SW 1271 (cell line): ENCODE results near the gene LILRB3.
"Not testable (repeated sequence)": the region's sequence is repeated elsewhere in the genome, so short reads cannot be mapped to it uniquely, and the experiment has no call there.

Source experiments
- DNase-seq, 2 experiments: peaks; one replicate each; lab custom pipeline; 2025; lab: John Stamatoyannopoulos, UW

The LILRB3 gene

GRCh38 chr19:54222474-54223276, at the start of gene LILRB3:
LILRB3 (minus strand) TSS chr19:54223007; CDS start chr19:54222976, 31 bp downstream.
- DNase-seq, result not testable (repeated sequence)

GRCh38 chr19:54272181-54272580, 49.4 kb upstream of the LILRB3 start:
- DNase-seq, result not testable (repeated sequence)

GRCh38 chr19:54271587-54271986, 48.8 kb upstream of the LILRB3 start:
- not testable (repeated sequence) for DNase-seq

GRCh38 chr19:54271106-54271505, 48.3 kb upstream of the LILRB3 start:
- DNase-seq, result no peak

- no peak for DNase-seq
These were observed 46.1 kb upstream of the LILRB3 start for GRCh38 chr19:54268936-54269335.

GRCh38 chr19:54266133-54266532, 43.3 kb upstream of the LILRB3 start:
- DNase-seq, result peak in 1 of 2 experiments; percentile 23

- DNase-seq, result no peak
These were observed 39.7 kb upstream of the LILRB3 start for GRCh38 chr19:54262470-54262869.

GRCh38 chr19:54262066-54262465, 39.3 kb upstream of the LILRB3 start:
- no peak for DNase-seq

GRCh38 chr19:54257116-54257480, 34.3 kb upstream of the LILRB3 start, which contains the start of gene LILRB5:
LILRB5 (minus strand) TSS chr19:54257273; CDS start chr19:54257193, 80 bp downstream.
- no peak for DNase-seq

GRCh38 chr19:54256250-54257115, 33.7 kb upstream of the LILRB3 start:
- no peak for DNase-seq

- DNase-seq, result no peak
These were observed 32.4 kb upstream of the LILRB3 start for GRCh38 chr19:54255105-54255775.

GRCh38 chr19:54254195-54254906, 31.5 kb upstream of the LILRB3 start:
- DNase-seq, result no peak

GRCh38 chr19:54253331-54254194, 30.8 kb upstream of the LILRB3 start:
- no peak for DNase-seq

GRCh38 chr19:54252845-54253244, 30.0 kb upstream of the LILRB3 start:
- no peak for DNase-seq

GRCh38 chr19:54252243-54252642, 29.4 kb upstream of the LILRB3 start:
- DNase-seq, result no peak

GRCh38 chr19:54248016-54248601, 25.3 kb upstream of the LILRB3 start:
- no peak for DNase-seq

- no peak for DNase-seq
These were observed 24.5 kb upstream of the LILRB3 start for GRCh38 chr19:54247106-54247930.

- no peak for DNase-seq
These were observed 23.1 kb upstream of the LILRB3 start for GRCh38 chr19:54245936-54246335.

GRCh38 chr19:54243809-54244208, 21.0 kb upstream of the LILRB3 start:
- not testable (repeated sequence) for DNase-seq
